WTC11 (cell line): ENCODE measurements around the gene CABLES1. TPM values are rescaled to one million over a fixed set of nuclear protein-coding genes. Genes with fewer than 3 reads are reported as not detected.
A peak's percentile ranks its signal among the peaks of the same experiment; 100 is the strongest.

Source experiments
- ATAC-seq: fragments of 200-7000 bp; cut with Tn5 transposase; 2 replicates; pipeline ENCODE4 v1.10.0; 2021; ENCODE audit warnings: mild to moderate bottlenecking, moderate library complexity
- CTCF ChIA-PET: fragments of 300-600 bp; sonication (Branson Sonifier 250); formaldehyde crosslinking; loops from one replicate; lab custom pipeline; 2021; ENCODE audit warnings: antibody characterized with exemption; lab: Charles Lee
- POLR2A ChIA-PET: fragments of 350-600 bp; sonication (Branson Sonifier 250); formaldehyde crosslinking; loops from one replicate; lab custom pipeline; 2021; ENCODE audit warnings: antibody characterized with exemption; lab: Charles Lee
- DNase-seq: peaks from one replicate; pipeline ENCODE4 v3.0.0; 2021; ENCODE audit warnings: low spot score
- H3K27ac Mint-ChIP-seq: 2 replicates; pipeline ENCODE4 v1.8.0; 2021; ENCODE audit warnings: mixed read lengths
- H3K27me3 Mint-ChIP-seq: 2 replicates; pipeline ENCODE4 v1.8.0; 2021; ENCODE audit warnings: low read depth, mild to moderate bottlenecking, moderate library complexity, mixed read lengths
- H3K36me3 Mint-ChIP-seq: 2 replicates; pipeline ENCODE4 v1.8.0; 2021; ENCODE audit warnings: mixed read lengths
- H3K4me1 Mint-ChIP-seq: 2 replicates; pipeline ENCODE4 v1.8.0; 2022; ENCODE audit warnings: mixed read lengths
- H3K4me3 Mint-ChIP-seq: 2 replicates; pipeline ENCODE4 v1.8.0; 2021; ENCODE audit warnings: mild to moderate bottlenecking, moderate library complexity, mixed read lengths
- H3K9me3 Mint-ChIP-seq: 2 replicates; pipeline ENCODE4 v1.8.0; 2021; ENCODE audit warnings: mixed read lengths
- AR ChIP-seq: fragments of 250-450 bp; sonication (Bioruptor Pico); IDR thresholded peaks from 2 replicates; pipeline ENCODE4 v1.9.0; 2021; ENCODE audit warnings: mild to moderate bottlenecking
- ATF6 ChIP-seq: sonication (generic); formaldehyde crosslinking; IDR thresholded peaks from 2 replicates; pipeline ENCODE4 v1.8.1; 2023; ENCODE audit warnings: mild to moderate bottlenecking, missing genetic modification reagents
- CREM ChIP-seq: sonication (generic); formaldehyde crosslinking; IDR thresholded peaks from 2 replicates; pipeline ENCODE4 v1.8.1; 2022; ENCODE audit warnings: mild to moderate bottlenecking, missing genetic modification reagents, moderate library complexity
- EMX1 ChIP-seq: fragments of 250-450 bp; sonication (Bioruptor Pico); IDR thresholded peaks from 2 replicates; pipeline ENCODE4 v1.8.0; 2021; ENCODE audit warnings: mild to moderate bottlenecking
- ESRRA ChIP-seq: sonication (generic); formaldehyde crosslinking; IDR thresholded peaks from 2 replicates; pipeline ENCODE4 v1.8.1; 2022; ENCODE audit warnings: mild to moderate bottlenecking, missing genetic modification reagents, borderline replicate concordance
- FOXK1 ChIP-seq: sonication (generic); formaldehyde crosslinking; IDR thresholded peaks from 2 replicates; pipeline ENCODE4 v1.8.0; 2022; ENCODE audit warnings: mild to moderate bottlenecking, moderate library complexity, missing genetic modification reagents
- HMGA2 ChIP-seq: fragments of 250-450 bp; sonication (Bioruptor Pico); IDR thresholded peaks from 2 replicates; pipeline ENCODE4 v1.4.0; 2021; ENCODE audit warnings: mild to moderate bottlenecking, moderate library complexity
- MXD4 ChIP-seq: fragments of 250-450 bp; sonication (Bioruptor Pico); IDR thresholded peaks from 2 replicates; pipeline ENCODE4 v1.8.0; 2021; ENCODE audit warnings: mild to moderate bottlenecking, moderate library complexity, borderline replicate concordance
- PREB ChIP-seq: sonication (generic); formaldehyde crosslinking; IDR thresholded peaks from 2 replicates; pipeline ENCODE4 v1.8.1; 2022; ENCODE audit warnings: mild to moderate bottlenecking, missing genetic modification reagents, moderate library complexity, borderline replicate concordance
- PRRX2 ChIP-seq: fragments of 250-450 bp; sonication (Bioruptor Pico); IDR thresholded peaks from 2 replicates; pipeline ENCODE4 v1.8.0; 2021; ENCODE audit warnings: mild to moderate bottlenecking
- RELA ChIP-seq: sonication (generic); formaldehyde crosslinking; IDR thresholded peaks from 2 replicates; pipeline ENCODE4 v1.8.1; 2022; ENCODE audit warnings: missing genetic modification reagents, mild to moderate bottlenecking, borderline replicate concordance
- STAT6 ChIP-seq: sonication (generic); formaldehyde crosslinking; conservative IDR thresholded peaks from 2 replicates; pipeline ENCODE4 v1.8.1; 2023; ENCODE audit warnings: mild to moderate bottlenecking, low read depth, missing genetic modification reagents, moderate library complexity
- ZNF263 ChIP-seq: sonication (generic); formaldehyde crosslinking; IDR thresholded peaks from 2 replicates; pipeline ENCODE4 v1.8.1; 2022; ENCODE audit warnings: low read depth, mild to moderate bottlenecking, moderate library complexity, missing genetic modification reagents
- ZNF425 ChIP-seq: fragments of 250-450 bp; sonication (Bioruptor Pico); conservative IDR thresholded peaks from 2 replicates; pipeline ENCODE4 v1.9.0; 2021; ENCODE audit warnings: mild to moderate bottlenecking
- ZSCAN18 ChIP-seq: fragments of 250-450 bp; sonication (Bioruptor Pico); IDR thresholded peaks from 2 replicates; pipeline ENCODE4 v2.1.2; 2022; ENCODE audit warnings: mild to moderate bottlenecking, moderate library complexity
- total RNA-seq: library from RNA; stranded (reverse); gene quantifications from 3 replicates; pipeline ENCODE4 v1.2.3, GENCODE V29; 2021

The CABLES1 gene
- total RNA-seq, 1 experiment from 2014 or later: 17.0 TPM

GRCh38 chr18:23231340-23232021 lies 96.2 kb downstream of the CABLES1 start:
- no peak for ATAC-seq
- CTCF ChIA-PET: interaction anchor here (1.0 kb wide), 1 partner anchor 24 kb away, joined by 3 read pairs; no protein-coding TSS in a partner anchor
- POLR2A ChIA-PET: no interaction called here
- DNase-seq: no peak
- Mint-ChIP-seq H3K4me1 (peaks cover 37% of the 10 kb centered on the region), H3K27me3 (no peaks in the 10 kb centered on the region), H3K36me3 (peaks cover 31% of the 10 kb centered on the region), H3K27ac (peak overlapping the region; percentile 2; the same call in 1 of the 2 replicates), H3K4me3 (no peak overlapping the region), H3K9me3 (no peaks in the 10 kb centered on the region)
- TF ChIP-seq EMX1: no peak
- no peak for TF ChIP-seq CREM (CRISPR knock-in tag)
- TF ChIP-seq FOXK1: no peak
- no peak for TF ChIP-seq MXD4 (CRISPR knock-in tag)
- TF ChIP-seq STAT6: no peak
- TF ChIP-seq ATF6 (CRISPR knock-in tag): no peak
- TF ChIP-seq ZNF425: no peak
- no peak for TF ChIP-seq RELA (CRISPR knock-in tag)
- no peak for TF ChIP-seq ESRRA (CRISPR knock-in tag)
- no peak for TF ChIP-seq ZSCAN18 (CRISPR knock-in tag)
- TF ChIP-seq ZNF263: no peak
- no peak for TF ChIP-seq PREB (CRISPR knock-in tag)
- no peak for TF ChIP-seq HMGA2 (CRISPR knock-in tag)
- no peak for TF ChIP-seq PRRX2 (CRISPR knock-in tag)
- TF ChIP-seq AR: no peak
